ENCODE results near the gene CSAD. TPM values are rescaled to one million over a fixed set of nuclear protein-coding genes. Genes with fewer than 3 reads are reported as not detected.

The CSAD gene
- total and polyA plus RNA-seq, 2 donors (not counting 3 experiments of a cell fraction or from before 2014, with no cell fraction given): 21.1 to 24.4 TPM

- Histone ChIP-seq H3K27ac (ENCODE audit: insufficient read depth, low read depth, low read length) (no peak overlapping the region), H3K9me1 (replicated peaks; ENCODE audit: control insufficient read depth, extremely low read depth, insufficient read depth, low read length) (no peaks in the 10 kb centered on the region), H3K4me2 (ENCODE audit: insufficient read depth, low read length) (no peak overlapping the region), H2AFZ (ENCODE audit: low read depth, low read length) (no peak overlapping the region), H4K20me1 (replicated peaks; ENCODE audit: control insufficient read depth, extremely low read depth, insufficient read depth, low read length) (no peaks in the 10 kb centered on the region), H3K36me3 (ENCODE audit: control insufficient read depth in 2 of 2, extremely low read depth in 1 of 2, insufficient read depth in 2 of 2, low read length in 2 of 2) (no peaks in the 10 kb centered on the region), H3K4me3 (replicated peaks in 1 of 3; ENCODE audit: insufficient read depth in 1 of 3, low read depth in 1 of 3, low read length in 3 of 3) (no peak overlapping the region), H3K27me3 (ENCODE audit: control insufficient read depth in 2 of 2, insufficient read depth in 2 of 2, low read length in 2 of 2) (no peaks in the 10 kb centered on the region), H3K4me1 (ENCODE audit: control insufficient read depth, extremely low read depth, insufficient read depth, low read length) (peaks cover 56% of the 10 kb centered on the region), H3K9me3 (replicated peaks; ENCODE audit: control insufficient read depth, insufficient read depth, low read length) (no peaks in the 10 kb centered on the region), H3K79me2 (ENCODE audit: control insufficient read depth, insufficient read depth, low read length) (no peaks in the 10 kb centered on the region), H3K9ac (replicated peaks; ENCODE audit: extremely low read depth, insufficient read depth, low read length) (no peak overlapping the region)
- POLR2A ChIA-PET: no interaction called here
- no TSS peak for BruUV-seq (replicated peaks)
- DNase-seq (ENCODE audit: low read depth, low spot score) (no peak), FAIRE-seq (no peak)
- CTCF ChIA-PET: interaction anchor here (1.0 to 7.3 kb wide), 8 partner anchors 20 to 135 kb away, joined by 3 to 366 read pairs (median 42); partner anchors contain the start of gene AAAS
- dilution Hi-C loops (cut with MboI; ENCODE audit: extremely low pct_ligation_motif_present, low sequenced_read_pairs) (no loop called here), intact Hi-C loops (cut with micrococcal nuclease) (no loop called here)
- TF ChIP-seq MYC (IDR thresholded peaks at IDR 0.05; ENCODE audit: low read depth, low read length): no peak
- no peak for TF ChIP-seq GATA2 (IDR thresholded peaks at IDR 0.05; ENCODE audit: insufficient read depth, insufficient read length, low read depth, low read length)
- TF ChIP-seq EZH2 (IDR thresholded peaks at IDR 0.05; ENCODE audit: borderline replicate concordance, low read depth, low read length, severe bottlenecking): no peak
- TF ChIP-seq, protein P1, sequence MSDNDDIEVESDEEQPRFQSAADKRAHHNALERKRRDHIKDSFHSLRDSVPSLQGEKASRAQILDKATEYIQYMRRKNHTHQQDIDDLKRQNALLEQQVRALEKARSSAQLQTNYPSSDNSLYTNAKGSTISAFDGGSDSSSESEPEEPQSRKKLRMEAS (IDR thresholded peaks at IDR 0.05; ENCODE audit: insufficient read depth, insufficient read length): no peak
- peak; percentile 27 for TF ChIP-seq POLR2AphosphoS5 (IDR thresholded peaks at IDR 0.05; ENCODE audit: insufficient read depth, low read depth, low read length)
Observed at GRCh38 chr12:53217051-53217930, 36.6 kb upstream of the CSAD start.

DNA sequence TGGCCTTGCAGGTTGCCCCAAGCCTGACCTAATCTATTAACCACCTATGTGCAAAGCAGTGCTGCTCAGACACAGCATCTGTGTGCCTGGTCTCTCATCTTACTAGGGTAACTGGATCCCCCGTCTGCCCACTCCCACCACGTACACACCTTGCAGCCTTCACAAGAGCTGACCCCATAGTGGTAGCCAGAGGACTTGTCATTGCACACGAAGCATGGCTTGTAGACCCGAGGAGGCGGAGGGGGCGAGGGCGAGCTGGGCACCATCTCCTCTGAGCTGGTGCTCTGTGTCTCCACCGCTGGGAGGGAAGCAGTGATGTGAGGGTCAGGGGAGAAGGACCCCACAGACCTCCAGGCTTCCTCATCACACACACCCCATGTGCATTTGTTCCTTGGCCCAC, 34.8 kb upstream of the CSAD start:
- no peak overlapping the region for H3K9ac ChIP-seq (replicated peaks; ENCODE audit: extremely low read depth, insufficient read depth, low read length)
- peaks cover 44% of the 10 kb centered on the region for H3K4me1 ChIP-seq (ENCODE audit: control insufficient read depth, extremely low read depth, insufficient read depth, low read length)
- H3K36me3 ChIP-seq (ENCODE audit: control insufficient read depth in 2 of 2, extremely low read depth in 1 of 2, insufficient read depth in 2 of 2, low read length in 2 of 2): peaks cover 0 to 2% of the 10 kb centered on the region in 2 experiments
- TF ChIP-seq POLR2AphosphoS5 (IDR thresholded peaks at IDR 0.05; ENCODE audit: insufficient read depth, low read depth, low read length): no peak
- TF ChIP-seq POLR2A (IDR thresholded peaks at IDR 0.05; ENCODE audit: low read depth, low read length): no peak
- no peak for TF ChIP-seq GATA2 (IDR thresholded peaks at IDR 0.05; ENCODE audit: insufficient read depth, insufficient read length, low read depth, low read length)
- TF ChIP-seq EZH2 (IDR thresholded peaks at IDR 0.05; ENCODE audit: borderline replicate concordance, low read depth, low read length, severe bottlenecking): no peak
- TF ChIP-seq JUN (IDR thresholded peaks at IDR 0.05; ENCODE audit: borderline replicate concordance, insufficient read depth, insufficient read length, low read depth): no peak
- TF ChIP-seq, protein P1 (IDR thresholded peaks at IDR 0.05; ENCODE audit: insufficient read depth, insufficient read length): no peak
- no peak for TF ChIP-seq MYC (IDR thresholded peaks at IDR 0.05; ENCODE audit: low read depth, low read length)
- no peak for TF ChIP-seq FOS (IDR thresholded peaks at IDR 0.05; ENCODE audit: borderline replicate concordance, insufficient read depth, low read length)
- TF ChIP-seq, protein P2, sequence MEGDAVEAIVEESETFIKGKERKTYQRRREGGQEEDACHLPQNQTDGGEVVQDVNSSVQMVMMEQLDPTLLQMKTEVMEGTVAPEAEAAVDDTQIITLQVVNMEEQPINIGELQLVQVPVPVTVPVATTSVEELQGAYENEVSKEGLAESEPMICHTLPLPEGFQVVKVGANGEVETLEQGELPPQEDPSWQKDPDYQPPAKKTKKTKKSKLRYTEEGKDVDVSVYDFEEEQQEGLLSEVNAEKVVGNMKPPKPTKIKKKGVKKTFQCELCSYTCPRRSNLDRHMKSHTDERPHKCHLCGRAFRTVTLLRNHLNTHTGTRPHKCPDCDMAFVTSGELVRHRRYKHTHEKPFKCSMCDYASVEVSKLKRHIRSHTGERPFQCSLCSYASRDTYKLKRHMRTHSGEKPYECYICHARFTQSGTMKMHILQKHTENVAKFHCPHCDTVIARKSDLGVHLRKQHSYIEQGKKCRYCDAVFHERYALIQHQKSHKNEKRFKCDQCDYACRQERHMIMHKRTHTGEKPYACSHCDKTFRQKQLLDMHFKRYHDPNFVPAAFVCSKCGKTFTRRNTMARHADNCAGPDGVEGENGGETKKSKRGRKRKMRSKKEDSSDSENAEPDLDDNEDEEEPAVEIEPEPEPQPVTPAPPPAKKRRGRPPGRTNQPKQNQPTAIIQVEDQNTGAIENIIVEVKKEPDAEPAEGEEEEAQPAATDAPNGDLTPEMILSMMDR (IDR thresholded peaks at IDR 0.05; ENCODE audit: extremely low read depth in 1 of 2, insufficient read depth in 1 of 2, low read depth in 1 of 2, low read length in 2 of 2): no peak
- H3K79me2 ChIP-seq (ENCODE audit: control insufficient read depth, insufficient read depth, low read length): no peaks in the 10 kb centered on the region
- intact Hi-C loops (cut with micrococcal nuclease): no loop called here
- H3K27me3 ChIP-seq (ENCODE audit: control insufficient read depth in 2 of 2, insufficient read depth in 2 of 2, low read length in 2 of 2): no peaks in the 10 kb centered on the region
- CTCF ChIA-PET: interaction anchor here (1.4 to 7.3 kb wide), 8 partner anchors 17 to 130 kb away, joined by 7 to 366 read pairs (median 56); partner anchors contain the start of genes AAAS, ESPL1, MYG1 and PFDN5
- no peaks in the 10 kb centered on the region for H3K9me3 ChIP-seq (replicated peaks; ENCODE audit: control insufficient read depth, insufficient read depth, low read length)
- H4K20me1 ChIP-seq (replicated peaks; ENCODE audit: control insufficient read depth, extremely low read depth, insufficient read depth, low read length): no peaks in the 10 kb centered on the region
- no peak for FAIRE-seq
- no peak overlapping the region for H3K27ac ChIP-seq (ENCODE audit: insufficient read depth, low read depth, low read length)
- H3K4me2 ChIP-seq (ENCODE audit: insufficient read depth, low read length): no peak overlapping the region
- no TSS peak for BruUV-seq (replicated peaks)
- no peak overlapping the region for H3K4me3 ChIP-seq (replicated peaks in 1 of 3; ENCODE audit: insufficient read depth in 1 of 3, low read depth in 1 of 3, low read length in 3 of 3)
- POLR2A ChIA-PET: no interaction called here
- H2AFZ ChIP-seq (ENCODE audit: low read depth, low read length): no peak overlapping the region
- no peak for DNase-seq (ENCODE audit: low read depth, low spot score)
- dilution Hi-C loops (cut with MboI; ENCODE audit: extremely low pct_ligation_motif_present, low sequenced_read_pairs): no loop called here
- no peaks in the 10 kb centered on the region for H3K9me1 ChIP-seq (replicated peaks; ENCODE audit: control insufficient read depth, extremely low read depth, insufficient read depth, low read length)

Data from endothelial cell of umbilical vein (primary cell).